Nephron progenitor cell (in vitro differentiated cells): ENCODE measurements around the gene PCBD2.

ENCODE experiments used
- DNase-seq: peaks from one replicate; pipeline ENCODE4 v3.0.0; 2021
- H3K27ac Mint-ChIP-seq: 2 replicates; pipeline ENCODE4 v1.8.0; 2021; ENCODE audit warnings: mild to moderate bottlenecking, moderate library complexity, mixed read lengths
- H3K27me3 Mint-ChIP-seq: 2 replicates; pipeline ENCODE4 v1.8.0; 2021; ENCODE audit warnings: mild to moderate bottlenecking, low read depth, mixed read lengths; ENCODE audit not compliant: poor library complexity
- H3K36me3 Mint-ChIP-seq: 2 replicates; pipeline ENCODE4 v1.8.0; 2021; ENCODE audit warnings: low read depth, mixed read lengths
- H3K4me1 Mint-ChIP-seq: 2 replicates; pipeline ENCODE4 v1.8.0; 2021; ENCODE audit warnings: mixed read lengths
- H3K4me3 Mint-ChIP-seq: 2 replicates; pipeline ENCODE4 v1.8.0; 2021; ENCODE audit warnings: mild to moderate bottlenecking, moderate library complexity, mixed read lengths
- H3K9me3 Mint-ChIP-seq: 2 replicates; pipeline ENCODE4 v1.8.0; 2021; ENCODE audit warnings: mild to moderate bottlenecking, moderate library complexity, mixed read lengths
- TF ChIP-seq, protein P1 (sequence below): fragments of 200-600 bp; sonication (generic); IDR thresholded peaks from 2 replicates; pipeline ENCODE4 v1.5.0; 2021; ENCODE audit warnings: antibody characterized with exemption

Gene PCBD2

DNA sequence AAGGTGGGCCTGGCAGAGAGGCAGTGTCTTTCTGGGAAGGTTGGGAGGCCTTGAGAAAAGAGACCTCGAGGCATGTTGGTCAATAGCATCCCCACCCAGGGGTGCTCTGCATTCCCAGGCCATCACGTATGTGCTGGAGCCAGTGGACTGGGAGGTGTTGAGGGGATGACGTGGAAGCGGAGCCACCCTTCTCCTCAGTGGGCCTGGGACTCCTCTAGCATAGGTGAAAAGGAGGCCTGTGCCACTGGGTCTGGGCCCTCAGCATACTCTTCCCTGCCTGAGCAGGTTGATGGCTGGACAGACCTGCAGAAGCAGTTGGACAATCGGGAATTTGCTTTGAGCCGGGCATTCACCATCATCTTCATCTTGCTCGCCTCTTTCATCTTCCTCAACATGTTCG lies 103.6 kb downstream of the PCBD2 start:
- peaks cover 12% of the 10 kb centered on the region for H3K27me3 Mint-ChIP-seq
- no peak overlapping the region for H3K27ac Mint-ChIP-seq
- H3K36me3 Mint-ChIP-seq = no peaks in the 10 kb centered on the region
- TF ChIP-seq, protein P1, sequence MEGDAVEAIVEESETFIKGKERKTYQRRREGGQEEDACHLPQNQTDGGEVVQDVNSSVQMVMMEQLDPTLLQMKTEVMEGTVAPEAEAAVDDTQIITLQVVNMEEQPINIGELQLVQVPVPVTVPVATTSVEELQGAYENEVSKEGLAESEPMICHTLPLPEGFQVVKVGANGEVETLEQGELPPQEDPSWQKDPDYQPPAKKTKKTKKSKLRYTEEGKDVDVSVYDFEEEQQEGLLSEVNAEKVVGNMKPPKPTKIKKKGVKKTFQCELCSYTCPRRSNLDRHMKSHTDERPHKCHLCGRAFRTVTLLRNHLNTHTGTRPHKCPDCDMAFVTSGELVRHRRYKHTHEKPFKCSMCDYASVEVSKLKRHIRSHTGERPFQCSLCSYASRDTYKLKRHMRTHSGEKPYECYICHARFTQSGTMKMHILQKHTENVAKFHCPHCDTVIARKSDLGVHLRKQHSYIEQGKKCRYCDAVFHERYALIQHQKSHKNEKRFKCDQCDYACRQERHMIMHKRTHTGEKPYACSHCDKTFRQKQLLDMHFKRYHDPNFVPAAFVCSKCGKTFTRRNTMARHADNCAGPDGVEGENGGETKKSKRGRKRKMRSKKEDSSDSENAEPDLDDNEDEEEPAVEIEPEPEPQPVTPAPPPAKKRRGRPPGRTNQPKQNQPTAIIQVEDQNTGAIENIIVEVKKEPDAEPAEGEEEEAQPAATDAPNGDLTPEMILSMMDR = no peak
- no peaks in the 10 kb centered on the region for H3K9me3 Mint-ChIP-seq
- no peak overlapping the region for H3K4me3 Mint-ChIP-seq
- H3K4me1 Mint-ChIP-seq = peaks cover 8% of the 10 kb centered on the region
- no peak for DNase-seq

GRCh38 chr5:135008981-135009735 lies 104.2 kb downstream of the PCBD2 start:
- TF ChIP-seq, protein P1 = no peak
- no peak overlapping the region for H3K4me3 Mint-ChIP-seq
- no peak for DNase-seq

GRCh38 chr5:135009736-135010501 lies 105.0 kb downstream of the PCBD2 start:
- no peaks in the 10 kb centered on the region for H3K9me3 Mint-ChIP-seq
- TF ChIP-seq, protein P1 = no peak
- H3K36me3 Mint-ChIP-seq = no peaks in the 10 kb centered on the region
- DNase-seq = no peak
- H3K4me1 Mint-ChIP-seq = peaks cover 17% of the 10 kb centered on the region
- peaks cover 17% of the 10 kb centered on the region for H3K27me3 Mint-ChIP-seq
- no peak overlapping the region for H3K4me3 Mint-ChIP-seq
- no peak overlapping the region for H3K27ac Mint-ChIP-seq

More at GRCh38 chr5:135008981-135009735, 104.2 kb downstream of the PCBD2 start:
- Mint-ChIP-seq H3K9me3 (no peaks in the 10 kb centered on the region), H3K4me1 (peaks cover 10% of the 10 kb centered on the region), H3K36me3 (no peaks in the 10 kb centered on the region), H3K27me3 (peaks cover 17% of the 10 kb centered on the region), H3K27ac (no peak overlapping the region)

GRCh38 chr5:135010502-135011354 lies 105.8 kb downstream of the PCBD2 start:
- no peak for DNase-seq
- Mint-ChIP-seq H3K4me3 (no peak overlapping the region), H3K9me3 (no peaks in the 10 kb centered on the region), H3K27me3 (peaks cover 17% of the 10 kb centered on the region), H3K36me3 (no peaks in the 10 kb centered on the region), H3K4me1 (peaks cover 18% of the 10 kb centered on the region), H3K27ac (no peak overlapping the region)
- TF ChIP-seq, protein P1 = no peak

GRCh38 chr5:135011355-135012032 lies 106.6 kb downstream of the PCBD2 start:
- TF ChIP-seq, protein P1 = no peak
- Mint-ChIP-seq H3K4me1 (peaks cover 18% of the 10 kb centered on the region), H3K27ac (no peak overlapping the region), H3K4me3 (no peak overlapping the region), H3K9me3 (no peaks in the 10 kb centered on the region), H3K27me3 (peaks cover 21% of the 10 kb centered on the region), H3K36me3 (no peaks in the 10 kb centered on the region)
- no peak for DNase-seq
